ENCODE results near the gene TRAF7.
"Not testable (repeated sequence)": the region's sequence is repeated elsewhere in the genome, so short reads cannot be mapped to it uniquely, and the experiment has no call there.

DNA sequence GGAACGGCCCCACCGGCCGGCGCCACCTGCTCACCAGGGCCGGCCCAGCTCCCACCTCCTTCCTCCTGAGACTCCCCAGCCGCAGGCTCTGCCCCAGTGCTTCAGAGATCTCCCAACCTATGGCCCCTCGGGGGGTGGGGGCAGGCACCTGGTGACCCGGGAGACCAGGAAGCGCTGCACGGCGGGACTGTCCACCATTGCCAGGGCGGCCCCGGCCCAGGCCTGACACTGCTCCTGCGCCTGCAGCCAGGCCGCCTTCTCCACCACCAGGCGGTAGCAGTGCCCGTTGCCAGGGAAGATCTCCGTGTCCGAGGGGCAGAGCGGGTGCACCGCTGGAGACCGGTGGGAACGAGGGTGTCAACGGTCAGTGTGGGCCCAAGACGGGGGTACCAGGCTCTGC is 38.2 kb upstream of the TRAF7 start:
- TF ChIP-seq, protein P1, sequence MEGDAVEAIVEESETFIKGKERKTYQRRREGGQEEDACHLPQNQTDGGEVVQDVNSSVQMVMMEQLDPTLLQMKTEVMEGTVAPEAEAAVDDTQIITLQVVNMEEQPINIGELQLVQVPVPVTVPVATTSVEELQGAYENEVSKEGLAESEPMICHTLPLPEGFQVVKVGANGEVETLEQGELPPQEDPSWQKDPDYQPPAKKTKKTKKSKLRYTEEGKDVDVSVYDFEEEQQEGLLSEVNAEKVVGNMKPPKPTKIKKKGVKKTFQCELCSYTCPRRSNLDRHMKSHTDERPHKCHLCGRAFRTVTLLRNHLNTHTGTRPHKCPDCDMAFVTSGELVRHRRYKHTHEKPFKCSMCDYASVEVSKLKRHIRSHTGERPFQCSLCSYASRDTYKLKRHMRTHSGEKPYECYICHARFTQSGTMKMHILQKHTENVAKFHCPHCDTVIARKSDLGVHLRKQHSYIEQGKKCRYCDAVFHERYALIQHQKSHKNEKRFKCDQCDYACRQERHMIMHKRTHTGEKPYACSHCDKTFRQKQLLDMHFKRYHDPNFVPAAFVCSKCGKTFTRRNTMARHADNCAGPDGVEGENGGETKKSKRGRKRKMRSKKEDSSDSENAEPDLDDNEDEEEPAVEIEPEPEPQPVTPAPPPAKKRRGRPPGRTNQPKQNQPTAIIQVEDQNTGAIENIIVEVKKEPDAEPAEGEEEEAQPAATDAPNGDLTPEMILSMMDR (IDR thresholded peaks at IDR 0.05; ENCODE audit: insufficient read depth, low read length, poor library complexity, severe bottlenecking), result not testable (repeated sequence)
- TF ChIP-seq EZH2phosphoT487 (conservative IDR thresholded peaks at IDR 0.05; ENCODE audit: low read length), result not testable (repeated sequence)
